22Rv1 (cell line): ENCODE measurements around the gene TBC1D22A.

Experiments
- H3K27ac ChIP-seq: fragments of 450-650 bp; 2 replicates; pipeline ENCODE4 v1.5.1; 2017
- ZFX ChIP-seq: fragments of 450-650 bp; IDR thresholded peaks from 2 replicates; pipeline ENCODE4 v1.6.1; 2017; ENCODE audit warnings: antibody characterized with exemption, borderline replicate concordance
- TF ChIP-seq, protein P1 (sequence below): fragments of 450-650 bp; IDR thresholded peaks from 2 replicates; pipeline ENCODE4 v1.5.1; 2017; ENCODE audit warnings: mild to moderate bottlenecking

The TBC1D22A gene

DNA sequence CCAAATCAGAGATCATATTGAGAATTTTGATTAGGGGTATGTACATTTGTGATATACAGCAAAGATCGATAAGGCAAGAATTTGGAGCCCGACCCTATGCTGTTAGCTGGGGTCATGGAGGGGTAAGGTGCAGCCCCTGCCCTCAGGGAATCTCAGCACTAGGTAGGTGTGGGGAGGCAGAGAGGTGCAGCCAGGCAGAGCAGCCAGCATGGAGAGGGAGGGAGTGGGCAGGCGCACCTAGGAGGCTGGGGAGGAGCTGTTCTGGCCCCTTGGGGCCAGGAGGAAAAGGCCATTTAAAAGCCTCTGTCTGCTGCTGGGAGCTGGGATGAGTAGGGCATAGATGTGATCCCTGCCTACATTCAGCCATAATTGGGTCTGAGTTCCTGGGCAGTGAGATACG lies 293.0 kb downstream of the TBC1D22A start:
- TF ChIP-seq, protein P1, sequence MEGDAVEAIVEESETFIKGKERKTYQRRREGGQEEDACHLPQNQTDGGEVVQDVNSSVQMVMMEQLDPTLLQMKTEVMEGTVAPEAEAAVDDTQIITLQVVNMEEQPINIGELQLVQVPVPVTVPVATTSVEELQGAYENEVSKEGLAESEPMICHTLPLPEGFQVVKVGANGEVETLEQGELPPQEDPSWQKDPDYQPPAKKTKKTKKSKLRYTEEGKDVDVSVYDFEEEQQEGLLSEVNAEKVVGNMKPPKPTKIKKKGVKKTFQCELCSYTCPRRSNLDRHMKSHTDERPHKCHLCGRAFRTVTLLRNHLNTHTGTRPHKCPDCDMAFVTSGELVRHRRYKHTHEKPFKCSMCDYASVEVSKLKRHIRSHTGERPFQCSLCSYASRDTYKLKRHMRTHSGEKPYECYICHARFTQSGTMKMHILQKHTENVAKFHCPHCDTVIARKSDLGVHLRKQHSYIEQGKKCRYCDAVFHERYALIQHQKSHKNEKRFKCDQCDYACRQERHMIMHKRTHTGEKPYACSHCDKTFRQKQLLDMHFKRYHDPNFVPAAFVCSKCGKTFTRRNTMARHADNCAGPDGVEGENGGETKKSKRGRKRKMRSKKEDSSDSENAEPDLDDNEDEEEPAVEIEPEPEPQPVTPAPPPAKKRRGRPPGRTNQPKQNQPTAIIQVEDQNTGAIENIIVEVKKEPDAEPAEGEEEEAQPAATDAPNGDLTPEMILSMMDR, result no peak
- TF ChIP-seq ZFX, result no peak

DNA sequence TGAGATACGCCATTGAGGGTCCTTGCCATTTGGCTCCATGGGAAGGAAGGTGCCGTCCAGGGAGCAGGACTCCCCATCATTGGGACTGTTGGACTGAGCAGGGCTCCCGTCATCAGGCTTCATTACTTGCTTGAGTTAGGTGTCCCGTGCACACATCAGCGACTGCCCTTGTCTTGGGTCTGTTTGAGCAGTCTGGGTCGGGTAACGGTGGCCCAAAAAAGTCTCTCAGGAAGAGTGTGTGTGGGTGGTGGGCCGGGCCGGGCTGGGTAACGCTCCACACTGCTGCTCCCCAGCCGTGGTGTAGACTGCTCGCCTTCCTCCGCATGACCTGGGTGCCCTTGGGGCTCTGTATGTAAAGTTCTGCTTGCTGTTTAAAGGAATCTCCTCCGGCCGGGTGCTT lies 293.5 kb downstream of the TBC1D22A start:
- no peak overlapping the region for H3K27ac ChIP-seq
- TF ChIP-seq ZFX, result no peak
- TF ChIP-seq, protein P1, result no peak

More for the DNA sequence above, 293.0 kb downstream of the TBC1D22A start:
- H3K27ac ChIP-seq, result no peak overlapping the region

DNA sequence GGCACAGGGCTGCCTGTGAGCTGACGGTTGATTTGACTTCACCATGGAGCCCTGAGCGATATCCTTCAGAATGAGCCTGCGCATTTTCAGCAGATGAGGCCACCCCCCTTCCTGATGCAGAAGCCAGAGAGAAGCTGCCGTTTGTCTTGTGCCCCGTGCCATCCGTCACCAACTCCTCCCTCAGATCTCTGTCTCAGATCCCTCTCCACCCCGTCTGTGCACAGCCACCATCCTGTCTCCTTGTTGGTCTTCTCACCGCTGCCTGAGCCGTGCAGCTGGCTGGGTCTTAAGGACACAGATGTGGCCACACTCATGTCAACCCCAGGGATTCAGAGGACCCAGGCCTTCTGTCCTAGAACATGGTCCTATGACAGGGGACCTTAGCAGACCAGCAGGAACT lies 293.9 kb downstream of the TBC1D22A start:
- H3K27ac ChIP-seq, result no peak overlapping the region
- TF ChIP-seq, protein P1, result no peak
- no peak for TF ChIP-seq ZFX

DNA sequence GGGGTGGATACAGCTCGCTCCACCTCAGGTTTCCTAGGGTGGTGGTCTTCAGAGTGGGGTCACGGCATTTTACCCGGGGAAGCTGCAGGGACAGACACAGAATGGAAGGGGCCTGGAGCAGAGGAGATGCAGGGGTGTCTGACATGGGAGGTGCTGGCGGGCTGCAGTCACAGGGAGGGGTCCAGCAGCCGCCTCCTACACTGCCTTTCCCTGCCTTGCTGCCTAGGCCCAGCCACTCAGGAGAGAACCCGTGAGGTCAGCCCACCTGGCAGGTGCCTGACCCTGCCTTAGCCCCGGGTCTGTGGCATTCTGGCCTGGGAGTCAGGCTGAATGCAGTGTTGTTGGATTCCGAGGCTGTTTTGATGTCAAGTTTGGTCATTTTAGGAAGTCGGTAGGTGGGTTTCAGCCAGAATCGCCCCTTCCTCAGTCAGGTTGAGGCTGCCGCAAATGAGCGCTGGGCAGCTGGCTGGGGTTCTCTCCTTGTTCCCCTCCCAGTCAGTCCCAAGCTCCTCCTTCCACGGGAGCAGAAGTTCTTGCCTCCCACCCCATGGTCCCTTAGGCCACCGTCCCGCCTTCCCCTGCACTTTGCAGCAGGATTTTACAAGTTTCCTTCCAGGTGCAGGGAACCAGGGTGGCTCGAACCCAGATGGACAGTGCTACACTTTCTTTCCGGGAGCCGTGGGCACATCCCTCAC lies 294.5 kb downstream of the TBC1D22A start:
- TF ChIP-seq, protein P1, result no peak
- TF ChIP-seq ZFX, result no peak
- H3K27ac ChIP-seq, result no peak overlapping the region

DNA sequence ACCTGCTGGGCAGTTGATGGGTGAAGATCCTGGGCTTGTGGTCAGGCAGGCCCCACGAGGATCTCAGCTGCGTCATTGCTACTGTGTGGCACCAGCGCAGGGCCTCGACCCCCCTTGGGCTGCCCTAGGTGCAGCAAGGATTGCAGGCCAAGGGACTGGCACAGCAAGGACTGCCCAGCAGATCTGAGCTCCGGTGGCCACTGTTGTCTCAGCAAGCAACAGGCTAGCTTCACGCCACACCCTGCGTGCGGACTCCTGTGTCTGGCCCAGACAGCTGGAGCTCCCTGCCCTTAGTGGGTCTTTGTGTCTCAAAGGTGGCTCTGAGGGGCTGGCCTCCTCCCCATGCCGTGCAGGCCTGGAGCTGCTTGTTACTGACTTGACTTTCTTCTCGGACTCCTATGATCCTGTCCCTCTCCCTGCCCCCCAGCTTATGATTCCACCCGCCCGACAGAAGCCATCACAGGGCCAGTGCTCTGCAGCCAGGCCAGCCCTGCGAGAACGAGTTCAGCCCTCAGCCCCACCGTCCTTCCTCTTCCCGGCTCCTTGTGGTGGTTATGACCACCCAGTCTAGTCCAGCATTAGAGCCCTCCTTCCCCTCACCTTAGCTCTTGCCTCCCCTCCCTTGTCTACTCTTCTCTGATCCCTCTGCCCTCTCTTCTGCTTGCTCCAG lies 295.6 kb downstream of the TBC1D22A start:
- no peak overlapping the region for H3K27ac ChIP-seq
- TF ChIP-seq, protein P1, result no peak
- TF ChIP-seq ZFX, result no peak

DNA sequence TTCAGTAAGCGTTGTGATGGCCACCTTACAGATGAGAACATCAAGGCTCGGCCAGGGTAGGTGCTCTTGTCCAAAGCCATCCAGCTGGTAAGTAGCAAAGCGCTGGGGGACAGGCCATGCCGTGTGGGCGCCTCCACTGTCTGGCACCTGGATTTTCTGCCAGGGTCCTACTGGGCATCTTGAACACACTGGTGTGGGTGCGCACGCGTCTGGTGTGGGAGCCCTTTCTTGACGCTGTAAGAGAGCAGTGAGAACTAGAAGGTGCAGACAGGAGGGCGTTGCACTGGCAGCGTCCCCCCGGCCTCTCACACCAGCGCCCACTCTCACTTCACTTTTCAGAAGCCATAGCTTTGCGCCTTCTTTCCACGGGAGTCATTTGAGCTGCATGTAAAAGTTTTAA lies 296.6 kb downstream of the TBC1D22A start:
- TF ChIP-seq, protein P1, result no peak
- no peak for TF ChIP-seq ZFX
- H3K27ac ChIP-seq, result no peak overlapping the region

DNA sequence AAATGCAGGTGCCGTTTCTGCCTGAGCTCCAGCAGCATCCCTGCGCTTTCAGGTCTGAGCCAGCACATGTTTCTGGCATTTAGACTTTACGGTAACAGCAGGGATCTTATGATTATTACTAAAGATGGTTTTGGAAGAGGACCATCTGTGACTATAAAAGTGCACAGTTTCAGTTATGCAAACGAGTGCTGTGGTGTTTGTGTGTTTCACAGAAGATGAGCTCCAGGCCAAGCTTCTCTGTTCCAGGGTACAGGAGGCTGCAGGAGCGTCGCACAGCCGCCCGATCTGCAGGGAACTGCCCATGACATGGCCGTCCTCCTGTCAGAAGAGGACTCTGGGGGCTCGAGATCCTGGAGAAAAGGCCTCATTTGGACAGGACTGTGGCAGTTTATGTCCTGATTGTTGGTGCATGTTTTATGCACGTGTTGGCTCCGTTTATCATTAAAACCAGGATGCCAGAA lies 297.3 kb downstream of the TBC1D22A start:
- TF ChIP-seq, protein P1, result no peak
- TF ChIP-seq ZFX, result no peak
- H3K27ac ChIP-seq, result no peak overlapping the region
